GM21447 (cell line): ENCODE data around the gene FAF2.

Experiments
- ATAC-seq: cut with Tn5 transposase; IDR thresholded peaks from one replicate; pipeline ENCODE4 v1.9.1; 2021; ENCODE audit not compliant: unreplicated experiment

FAF2 gene

GRCh38 chr5:176529741-176530141 lies 81.6 kb downstream of the FAF2 start:
- peak; percentile 41 for ATAC-seq

DNA sequence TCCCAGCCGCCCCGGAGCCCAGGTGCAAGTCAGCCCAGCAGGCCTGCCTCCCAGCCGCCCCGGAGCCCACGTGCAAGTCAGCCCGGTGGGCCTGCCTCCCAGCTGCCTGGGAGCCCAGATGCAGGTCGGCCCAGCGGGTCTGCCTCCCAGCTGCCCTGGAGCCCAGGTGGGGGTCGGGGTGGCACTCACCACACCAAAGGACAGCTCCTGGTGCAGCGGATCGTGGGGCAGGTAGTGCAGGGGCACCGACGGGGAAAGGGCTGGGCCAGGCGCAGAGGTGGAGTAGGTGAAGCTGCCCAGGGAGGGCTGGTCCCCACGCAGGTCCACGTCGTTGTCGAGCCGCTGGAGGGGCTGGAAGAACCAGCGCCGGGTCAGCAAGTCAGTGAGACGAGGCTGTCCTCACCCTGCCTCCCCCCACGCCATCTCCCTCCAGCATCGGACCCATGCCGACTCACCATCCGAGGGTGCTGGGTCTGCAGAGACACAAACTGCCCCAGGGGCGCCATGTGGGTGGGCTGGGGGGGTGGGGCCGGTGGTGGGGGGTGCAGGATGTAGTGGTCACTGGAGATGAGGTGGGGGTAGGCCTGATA lies 82.3 kb downstream of the FAF2 start:
- no peak for ATAC-seq

- ATAC-seq: no peak
Measured at GRCh38 chr5:176530983-176531901, 83.1 kb downstream of the FAF2 start.

DNA sequence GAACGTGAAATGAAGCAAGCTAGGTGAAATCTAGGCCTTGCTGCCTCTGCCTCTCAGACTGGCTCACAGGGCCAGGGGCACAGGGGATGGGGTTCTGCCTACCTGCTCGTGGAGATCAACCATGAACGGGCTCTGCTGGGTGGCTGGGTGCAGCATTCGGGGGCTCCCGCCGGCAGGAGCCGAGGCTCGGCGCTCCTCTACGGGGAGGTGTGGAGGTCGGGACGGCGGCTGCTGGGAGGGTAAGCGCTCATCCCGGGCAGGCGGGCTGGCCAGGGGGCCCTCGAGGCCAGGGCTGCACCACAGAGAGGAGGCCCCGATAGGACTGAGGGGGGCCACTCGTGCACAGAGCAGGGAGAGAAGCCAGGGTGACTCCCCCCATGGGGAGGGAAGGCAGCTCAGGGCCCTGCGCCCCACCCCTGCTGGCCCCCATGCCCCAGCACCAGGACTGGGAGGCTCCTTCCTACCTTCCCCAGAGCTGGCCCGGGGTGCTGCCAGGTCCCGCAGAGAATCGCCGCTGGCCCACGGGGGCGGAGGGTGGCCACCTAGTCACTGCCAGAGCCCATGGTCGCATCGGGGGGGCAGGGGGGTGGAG lies 83.8 kb downstream of the FAF2 start:
- ATAC-seq: no peak

DNA sequence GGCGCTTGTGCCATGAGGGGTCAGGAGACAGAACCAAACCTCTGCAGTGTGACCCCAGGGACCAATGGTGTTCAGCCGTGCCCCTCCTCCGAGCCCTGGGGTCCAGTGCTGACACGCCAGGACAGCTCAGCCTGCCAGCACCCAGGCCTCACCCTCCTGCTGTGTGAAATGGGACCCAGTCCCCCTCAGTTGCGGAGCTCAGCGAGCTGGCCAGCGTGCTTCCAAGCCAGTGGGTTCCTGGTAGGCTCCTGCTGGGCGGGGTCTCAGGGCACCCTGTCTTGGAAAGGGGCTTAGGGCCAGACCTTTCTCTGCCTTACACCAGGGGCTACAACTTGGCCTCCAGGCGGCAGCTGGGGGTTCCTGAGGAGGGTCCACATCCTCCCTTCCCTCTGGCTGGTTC lies 84.6 kb downstream of the FAF2 start:
- ATAC-seq: no peak

GRCh38 chr5:176533390-176533789 lies 85.2 kb downstream of the FAF2 start:
- ATAC-seq: no peak

GRCh38 chr5:176533894-176534611 lies 85.9 kb downstream of the FAF2 start:
- no peak for ATAC-seq

DNA sequence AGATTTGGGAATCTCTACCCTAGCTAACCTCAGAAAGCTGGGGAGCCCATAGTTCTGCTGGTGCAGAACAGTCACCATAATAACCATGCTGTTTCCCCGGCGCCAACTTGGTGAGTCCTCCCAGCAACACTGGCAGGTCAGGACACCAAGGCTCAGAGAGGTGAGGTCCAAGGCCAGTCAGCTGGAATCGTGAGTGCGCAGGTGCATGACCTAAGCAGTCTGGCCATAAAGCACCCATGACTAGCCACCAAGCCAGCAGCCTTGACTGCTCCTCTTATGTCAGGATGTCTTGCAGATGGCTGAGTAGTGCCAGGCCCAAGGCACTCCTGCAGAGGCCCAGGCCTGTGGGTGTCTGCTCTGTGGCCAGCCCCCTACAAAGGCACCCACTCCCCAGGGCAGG lies 86.5 kb downstream of the FAF2 start:
- ATAC-seq: no peak

DNA sequence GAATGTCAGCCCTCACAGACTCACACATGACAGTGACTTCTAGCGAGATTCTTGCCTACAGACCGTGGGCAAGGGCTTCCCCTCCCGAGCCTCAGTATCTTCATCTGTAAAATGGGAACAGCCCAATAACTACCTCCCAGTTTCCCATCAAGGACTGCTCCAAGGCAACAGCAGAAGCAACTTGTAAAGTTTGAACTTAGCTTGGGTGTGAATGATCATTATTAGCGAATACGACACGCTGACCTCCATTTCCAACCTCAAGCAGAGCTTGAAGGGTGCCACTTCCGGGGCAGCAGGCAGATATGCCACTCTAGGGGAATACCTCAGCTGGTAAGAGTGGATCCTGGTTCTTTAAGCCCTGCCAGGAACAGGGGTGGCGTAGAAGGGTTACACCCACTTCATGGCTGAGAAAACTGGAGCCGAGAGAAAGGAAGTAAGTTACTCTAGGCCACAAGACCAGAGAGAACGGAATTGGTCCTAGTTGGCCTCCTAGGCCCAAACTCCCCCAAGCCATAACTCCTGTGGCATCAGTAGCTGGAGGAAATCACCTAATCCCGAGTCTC lies 87.0 kb downstream of the FAF2 start:
- peak; percentile 15 for ATAC-seq

DNA sequence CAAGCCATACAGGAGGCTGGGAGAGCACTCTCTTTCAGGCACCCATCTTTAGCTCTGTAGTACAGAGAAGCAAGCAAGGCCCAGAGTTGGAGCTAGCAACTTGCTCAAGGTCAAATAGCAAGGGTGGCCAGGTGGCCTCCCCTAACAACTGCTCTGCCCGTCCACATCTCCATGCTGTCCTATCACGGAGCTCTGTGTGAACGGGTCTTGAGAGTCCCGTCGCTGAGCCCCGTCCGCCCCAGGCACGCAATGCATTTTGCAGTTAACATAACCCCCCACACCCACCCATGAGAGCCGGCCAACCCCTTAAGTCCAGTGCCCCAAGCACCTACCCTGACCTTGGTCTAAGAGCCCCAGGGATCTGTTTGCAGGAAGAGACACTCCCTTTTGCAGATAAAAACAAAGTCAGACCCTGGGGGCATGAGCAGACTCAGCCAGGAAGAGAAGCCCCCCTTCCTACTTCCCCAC lies 87.5 kb downstream of the FAF2 start:
- no peak for ATAC-seq

- ATAC-seq: peak; percentile 24
Measured at GRCh38 chr5:176536132-176536901, 88.1 kb downstream of the FAF2 start.

GRCh38 chr5:176536902-176537553 lies 88.8 kb downstream of the FAF2 start, which contains the start of gene RNF44:
Gene RNF44, minus strand, starts transcription at chr5:176537402. Its CDS starts 4,930 bp downstream, at chr5:176532472.
- ATAC-seq: peak; percentile 46

DNA sequence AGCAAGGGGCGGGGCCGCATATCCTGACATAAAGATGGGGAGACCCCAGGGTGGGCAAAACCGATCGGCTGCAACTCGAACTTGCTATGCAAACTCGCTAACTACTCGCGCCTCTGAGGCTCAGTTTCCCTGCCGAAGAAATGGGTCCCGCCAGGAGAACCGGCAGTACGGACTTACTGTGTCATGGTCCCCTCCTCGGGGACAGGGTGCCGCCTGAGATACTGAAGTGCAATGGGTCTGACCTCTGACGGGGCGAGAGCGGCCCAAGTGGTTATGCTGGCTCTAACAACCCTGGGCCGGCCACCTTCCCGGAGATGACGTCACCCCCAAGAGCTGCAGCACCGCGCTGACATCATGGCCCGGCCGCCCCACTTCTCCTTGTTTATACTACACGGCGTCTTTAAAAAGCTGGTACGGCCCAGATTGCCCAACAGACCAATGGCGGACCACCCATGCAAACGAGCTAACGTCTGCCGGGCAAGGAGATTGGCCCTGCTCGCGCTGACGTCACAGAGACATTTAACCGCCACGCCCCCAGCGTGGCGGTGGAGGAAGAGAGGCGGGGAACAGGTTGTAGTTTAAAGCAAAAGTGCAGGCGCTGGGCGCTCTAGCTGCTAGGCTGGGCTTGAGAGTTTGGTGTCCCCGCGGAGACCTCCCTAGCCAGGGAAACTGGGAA lies 89.5 kb downstream of the FAF2 start:
- peak; percentile 64 for ATAC-seq

DNA sequence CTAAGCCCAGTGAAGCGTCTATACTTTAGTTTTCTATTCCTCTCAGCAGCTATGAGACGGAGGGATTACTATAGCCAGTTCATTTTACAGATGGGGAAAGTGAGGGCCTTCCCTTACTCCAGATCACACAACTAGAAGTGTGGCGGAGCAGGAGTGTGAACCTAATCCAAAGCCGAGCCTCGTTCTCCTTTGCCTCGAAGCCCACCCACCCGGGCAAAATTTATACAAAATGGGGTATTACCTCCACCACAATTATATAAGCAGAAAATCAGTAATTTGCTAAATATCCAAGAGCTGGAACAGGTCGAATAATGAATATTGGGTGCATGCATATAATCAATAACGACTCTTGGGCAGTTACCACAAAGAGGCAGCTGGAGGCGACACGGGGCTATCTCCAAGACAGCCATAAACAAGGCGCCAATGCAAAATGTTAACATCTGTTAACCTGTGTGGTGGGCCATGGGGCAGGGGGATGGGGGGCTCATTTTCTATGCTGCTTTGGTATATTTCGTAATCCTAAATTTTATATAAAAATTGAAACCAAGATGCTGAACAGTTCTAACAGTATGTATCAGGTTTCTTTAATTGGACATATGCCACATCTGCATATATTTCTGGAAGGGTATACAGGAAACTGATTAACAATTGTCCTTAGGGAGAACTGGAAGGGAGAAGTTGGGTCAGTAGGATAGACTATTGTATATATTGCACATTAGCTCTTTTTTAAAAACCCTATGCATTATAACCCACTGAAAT lies 90.2 kb downstream of the FAF2 start:
- ATAC-seq: no peak

DNA sequence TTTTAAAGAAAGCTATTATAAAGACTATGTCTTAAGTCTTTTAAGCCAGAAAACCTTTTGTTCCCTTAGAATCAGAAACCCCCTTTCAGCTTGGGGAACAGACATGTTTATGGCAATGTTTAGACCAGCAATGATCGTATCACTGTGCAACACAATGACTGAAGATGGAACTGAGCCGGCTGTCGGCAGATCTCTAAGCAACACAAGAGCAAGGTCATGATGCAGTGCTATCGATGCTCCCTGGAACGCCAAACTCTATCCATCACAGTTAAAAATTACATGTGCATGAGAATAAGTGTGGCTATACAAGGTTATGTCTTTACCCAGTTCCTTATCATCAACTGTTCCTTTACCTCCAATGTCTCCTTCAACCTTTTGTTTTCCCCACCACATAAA lies 90.8 kb downstream of the FAF2 start:
- ATAC-seq: no peak

DNA sequence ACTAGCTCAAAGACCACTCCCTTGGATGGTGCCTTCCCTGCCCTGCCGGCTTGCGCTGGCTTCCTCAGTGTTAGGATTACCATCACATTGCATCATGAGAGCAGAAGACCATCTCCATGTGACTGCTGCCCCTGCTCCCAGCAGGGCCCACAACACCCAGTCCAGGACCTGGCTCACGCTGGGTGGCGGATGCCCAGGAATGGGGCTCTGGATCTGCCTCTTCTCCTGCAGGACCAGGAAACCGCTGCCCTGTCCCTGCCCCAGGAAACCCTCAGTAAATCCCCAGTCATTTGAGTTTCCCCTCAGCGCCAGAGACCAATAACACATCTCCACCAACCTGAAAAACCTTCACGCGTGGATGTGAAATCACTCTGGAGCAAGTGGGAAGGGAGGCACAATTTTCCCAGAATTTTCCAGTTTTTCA lies 92.3 kb downstream of the FAF2 start:
- no peak for ATAC-seq

DNA sequence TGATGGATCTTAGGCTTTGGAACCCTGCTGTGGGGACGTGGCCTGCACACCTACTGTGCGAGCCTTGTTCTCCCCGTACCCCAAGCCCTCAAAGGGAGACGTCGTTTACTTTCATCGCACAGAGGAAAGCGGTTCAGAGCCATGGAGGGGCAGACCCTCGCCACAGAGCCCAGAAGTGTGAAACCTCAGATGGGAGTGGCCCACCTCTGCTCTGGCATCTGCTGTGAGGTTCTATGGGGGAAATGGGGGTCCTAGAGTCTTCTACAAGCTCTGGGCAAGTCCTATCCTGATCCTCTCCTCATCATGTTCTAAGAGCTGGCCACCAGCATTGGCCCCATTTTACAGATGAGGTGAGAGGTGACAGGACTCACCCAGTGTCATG lies 92.8 kb downstream of the FAF2 start:
- ATAC-seq: no peak
